A204.1 (cell line): ENCODE results near the gene MTHFD1L.
"Not testable (repeated sequence)": the region's sequence is repeated elsewhere in the genome, so short reads cannot be mapped to it uniquely, and the experiment has no call there.

Experiments
- FAIRE-seq: peaks from 2 replicates; lab custom pipeline; 2012; peaks lifted over from hg19 to GRCh38; lab: Jason Lieb, UNC

Gene MTHFD1L

DNA sequence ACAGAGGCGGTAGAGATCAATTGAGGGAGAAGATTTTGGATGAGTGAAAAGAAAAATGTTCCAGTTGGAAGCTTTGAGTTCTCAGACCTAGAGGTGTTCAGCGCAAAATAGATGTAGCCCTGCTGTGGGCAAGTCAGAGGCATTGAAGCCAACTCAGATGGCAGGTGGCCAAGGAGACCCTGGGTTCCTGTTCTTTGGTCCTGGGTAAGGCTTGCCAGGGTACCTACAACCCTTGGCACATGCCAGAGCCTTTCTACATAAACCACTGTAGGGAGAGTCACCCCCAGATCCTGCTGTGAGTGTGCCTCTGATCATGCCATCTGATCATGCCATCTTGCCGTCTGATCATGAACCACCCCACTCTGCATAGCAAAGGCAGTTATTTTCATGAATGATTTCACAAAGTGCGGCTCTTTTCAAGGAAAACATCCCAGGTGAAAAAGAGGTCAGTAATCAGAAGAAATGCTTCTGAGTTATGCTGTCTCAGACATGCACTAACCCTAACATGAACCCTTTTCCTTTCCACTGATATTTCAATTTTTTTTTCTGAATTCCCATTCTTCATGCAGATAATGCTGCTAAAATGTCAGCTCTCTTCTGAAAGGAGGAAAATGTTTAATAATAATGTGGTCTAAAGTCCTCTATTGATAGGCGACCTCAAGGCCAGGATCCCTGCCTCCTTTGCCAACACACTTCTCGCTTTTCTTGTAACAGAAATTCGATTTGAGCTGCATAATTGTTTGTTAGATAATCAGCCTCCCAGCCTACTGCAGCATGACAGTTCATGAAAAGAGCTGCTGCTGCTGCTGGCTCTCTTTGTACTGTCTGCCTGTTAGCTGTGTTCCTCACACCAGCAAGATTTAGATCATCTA is 153.6 kb downstream of the MTHFD1L start:
- no peak for FAIRE-seq

DNA sequence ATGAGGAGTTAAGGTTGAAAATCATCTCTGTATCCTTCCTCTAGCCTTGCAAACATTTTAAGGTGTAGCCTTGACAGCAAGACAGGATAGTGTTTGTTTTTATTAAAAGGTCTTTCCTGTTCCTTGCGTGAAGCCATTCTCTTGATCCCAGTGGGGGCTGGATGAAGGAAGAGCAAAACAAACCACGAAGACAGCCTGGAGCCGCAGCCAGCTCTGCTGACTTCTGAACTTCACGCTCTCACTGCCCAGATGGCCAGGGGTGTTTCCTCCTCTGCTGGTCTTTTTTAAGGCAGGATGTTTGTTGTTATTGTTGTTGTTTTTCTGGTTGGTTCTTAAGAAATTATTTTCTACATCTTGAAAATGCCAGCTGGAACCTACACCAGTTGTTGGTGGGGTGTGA is 156.4 kb downstream of the MTHFD1L start:
- FAIRE-seq, result no peak

DNA sequence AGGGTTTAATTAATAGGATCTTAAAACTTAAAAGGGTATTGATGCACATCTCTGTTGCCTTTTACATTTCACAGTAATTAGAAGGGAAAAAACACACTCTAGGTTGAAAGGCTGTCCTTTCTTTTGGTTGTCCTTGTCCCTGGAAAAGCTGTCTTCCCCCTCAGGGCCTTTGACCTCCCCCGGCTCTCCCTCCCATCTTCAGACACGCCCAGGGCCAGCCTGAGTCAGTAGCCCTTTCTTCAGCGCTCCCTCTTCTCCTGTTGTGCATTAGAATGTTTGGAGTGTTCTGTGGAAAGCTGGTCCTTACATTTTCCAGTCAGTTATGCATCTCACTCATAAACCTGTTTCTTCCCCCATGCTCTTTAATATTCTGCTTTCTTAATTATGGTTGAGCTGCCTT is 157.0 kb downstream of the MTHFD1L start:
- no peak for FAIRE-seq

DNA sequence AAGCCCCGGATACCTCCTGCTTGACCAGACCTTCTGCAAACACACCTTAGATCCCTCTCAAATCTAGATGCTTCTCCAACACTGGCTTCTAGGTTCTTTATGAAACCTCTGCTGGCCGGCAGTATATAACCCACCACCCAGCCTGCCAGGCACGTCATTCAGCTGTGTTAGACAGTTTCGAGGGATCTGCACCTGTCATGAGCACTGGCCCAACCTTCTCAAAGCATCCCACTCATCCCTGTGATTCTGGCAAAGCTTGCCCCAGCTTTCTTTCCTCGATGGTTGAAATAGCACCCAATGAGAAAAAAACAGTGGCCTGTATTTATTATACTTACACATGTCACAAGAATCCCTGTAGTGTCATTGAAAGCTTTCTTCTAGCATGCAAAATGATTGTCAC is 157.8 kb downstream of the MTHFD1L start:
- no peak for FAIRE-seq

GRCh38 chr6:151024597-151024996 is 159.1 kb downstream of the MTHFD1L start:
- FAIRE-seq, result no peak

DNA sequence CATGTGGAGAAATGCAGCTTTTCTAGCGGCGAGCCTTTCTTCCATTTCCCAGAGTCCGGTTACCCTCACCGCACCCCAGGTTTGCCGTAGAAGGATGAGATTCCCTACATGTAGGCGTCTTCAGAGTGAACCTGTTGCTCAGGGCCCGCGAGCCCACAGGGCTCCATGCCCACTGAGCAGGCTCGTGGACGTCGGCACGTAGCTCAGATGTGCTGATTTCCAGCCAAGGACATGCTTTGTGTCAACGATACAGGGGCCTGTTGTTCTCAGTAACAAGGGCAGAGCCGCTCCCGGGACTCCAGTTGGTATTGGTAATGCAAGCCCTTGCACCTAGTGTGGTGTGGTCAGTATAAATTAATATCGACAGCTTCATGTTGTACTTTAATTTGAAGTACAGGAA is 159.6 kb downstream of the MTHFD1L start:
- FAIRE-seq, result no peak

DNA sequence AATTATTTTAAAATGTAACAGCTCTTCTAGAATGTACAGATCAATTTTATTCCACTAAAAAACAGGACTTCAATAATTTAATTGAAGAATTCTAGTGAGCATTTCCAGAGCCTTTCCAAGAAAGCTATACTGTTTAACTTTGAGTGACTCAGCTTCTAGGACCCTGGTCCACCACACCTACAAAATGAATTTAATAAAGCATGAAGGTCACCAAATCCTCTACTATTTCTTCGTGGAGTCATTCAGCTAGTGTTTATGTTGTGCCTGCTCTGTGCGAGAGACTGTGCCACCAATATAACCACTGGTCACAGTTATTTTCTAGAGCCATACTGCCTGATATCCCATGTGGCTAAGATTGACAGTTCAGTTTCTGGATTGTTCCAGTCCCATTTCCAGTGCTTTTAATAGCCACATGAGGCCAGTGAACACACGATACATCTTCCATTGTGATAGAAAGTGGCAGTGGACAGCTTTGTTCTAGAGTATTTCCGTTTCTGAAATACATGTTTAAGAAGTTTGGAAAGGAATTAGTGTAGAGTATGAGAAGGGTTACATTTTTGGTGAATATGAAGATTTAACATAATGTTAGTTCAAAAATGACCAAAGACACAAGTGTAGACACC is 160.7 kb downstream of the MTHFD1L start:
- no peak for FAIRE-seq

DNA sequence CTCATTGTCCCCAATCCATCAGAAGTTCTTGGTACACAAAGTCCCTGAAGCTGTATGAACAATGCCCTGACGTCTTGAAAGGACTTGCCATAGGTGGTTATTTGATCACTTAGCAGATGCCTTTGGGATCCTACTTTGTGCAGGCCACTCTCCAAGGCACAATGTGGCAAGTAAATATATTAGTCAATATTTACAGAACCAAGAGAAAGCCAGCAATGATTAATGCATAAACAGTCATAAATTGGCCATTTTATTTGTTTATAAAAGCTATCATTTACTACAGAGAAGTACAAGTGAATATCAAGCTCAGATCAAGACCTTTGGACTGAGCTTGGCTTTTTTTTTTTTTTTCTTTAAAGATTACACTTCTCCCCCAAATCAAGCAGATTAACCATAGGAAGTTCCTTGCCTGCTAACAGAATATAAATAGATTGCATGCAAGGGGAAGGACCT is 161.8 kb downstream of the MTHFD1L start:
- FAIRE-seq, result no peak

GRCh38 chr6:151027936-151028838 is 162.7 kb downstream of the MTHFD1L start:
- FAIRE-seq, result no peak

GRCh38 chr6:151029970-151030369 is 164.5 kb downstream of the MTHFD1L start:
- no peak for FAIRE-seq

- no peak for FAIRE-seq
Observed at GRCh38 chr6:151032034-151032433, 166.5 kb downstream of the MTHFD1L start.

GRCh38 chr6:151034825-151035781 is 169.6 kb downstream of the MTHFD1L start:
- no peak for FAIRE-seq

GRCh38 chr6:151036211-151036721 is 170.8 kb downstream of the MTHFD1L start:
- not testable (repeated sequence) for FAIRE-seq

- no peak for FAIRE-seq
Observed at GRCh38 chr6:151036869-151037680, 171.6 kb downstream of the MTHFD1L start.

- FAIRE-seq, result no peak
Observed at GRCh38 chr6:151038616-151039015, 173.1 kb downstream of the MTHFD1L start.

- not testable (repeated sequence) for FAIRE-seq
Observed at GRCh38 chr6:151040888-151041521, 175.5 kb downstream of the MTHFD1L start.

DNA sequence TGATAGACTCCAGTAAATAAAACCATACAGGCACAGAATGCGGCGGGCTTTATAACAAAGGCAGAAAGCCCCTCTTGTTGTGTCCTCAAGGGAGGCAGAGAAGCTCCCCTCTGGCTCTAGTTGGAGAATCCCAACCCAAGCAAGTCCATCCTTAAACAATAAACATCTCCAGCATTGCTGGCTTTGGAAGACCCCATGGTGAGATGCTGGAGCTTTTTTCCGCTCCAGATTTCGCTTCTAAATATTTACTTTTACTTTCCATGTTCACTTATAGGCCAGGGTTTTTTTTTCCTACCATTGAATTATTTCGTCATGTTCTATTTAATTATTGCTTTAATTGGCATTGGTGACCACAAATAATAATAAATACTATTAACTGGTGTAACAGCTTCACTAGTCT is 176.2 kb downstream of the MTHFD1L start:
- FAIRE-seq, result no peak

- FAIRE-seq, result not testable (repeated sequence)
Observed at GRCh38 chr6:151042911-151043330, 177.4 kb downstream of the MTHFD1L start.

- no peak for FAIRE-seq
Observed at GRCh38 chr6:151043944-151044343, 178.4 kb downstream of the MTHFD1L start.
